GM23338 (cell line): Measurements from ENCODE around the gene EGR1. TPM values are rescaled to one million over a fixed set of nuclear protein-coding genes. Genes with fewer than 3 reads are reported as not detected.

ENCODE experiments used
- ATAC-seq: fragments of 200-7000 bp; cut with Tn5 transposase; 3 replicates; pipeline ENCODE4 v1.9.1; 2020
- DNase-seq: peaks from one replicate; pipeline ENCODE4 v3.0.0-alpha.2; 2015; ENCODE audit warnings: low spot score
- H2AFZ ChIP-seq: fragments of 200-600 bp; sonication (generic); 2 replicates; pipeline ENCODE4 v1.8.0; 2016; ENCODE audit warnings: antibody characterized with exemption, mild to moderate bottlenecking, moderate library complexity
- H3F3A ChIP-seq: fragments of 200-600 bp; sonication (generic); replicated peaks from 2 replicates; pipeline ENCODE4 v1.8.0; 2017; ENCODE audit warnings: antibody characterized with exemption, mixed run types, low read depth
- H3K27ac ChIP-seq: fragments of 200-600 bp; sonication (generic); 2 replicates; pipeline ENCODE4 v1.6.1; 2016; ENCODE audit warnings: low read depth
- H3K27me3 ChIP-seq: fragments of 200-600 bp; sonication (generic); 2 replicates; pipeline ENCODE4 v1.8.0; 2016; ENCODE audit warnings: mild to moderate bottlenecking, mixed run types, moderate library complexity; ENCODE audit not compliant: insufficient read depth
- H3K36me3 ChIP-seq: fragments of 200-600 bp; sonication (generic); 2 replicates; pipeline ENCODE4 v1.8.0; 2016; ENCODE audit warnings: mild to moderate bottlenecking; ENCODE audit not compliant: insufficient read depth
- H3K4me1 ChIP-seq: fragments of 200-600 bp; sonication (generic); 2 replicates; pipeline ENCODE4 v1.8.0; 2016; ENCODE audit warnings: mild to moderate bottlenecking, moderate library complexity; ENCODE audit not compliant: insufficient read depth
- H3K4me2 ChIP-seq: fragments of 200-600 bp; sonication (generic); 2 replicates; pipeline ENCODE4 v1.7.1; 2017; ENCODE audit warnings: mixed run types
- H3K4me3 ChIP-seq: fragments of 200-600 bp; sonication (generic); 2 replicates; pipeline ENCODE4 v1.6.1; 2016; ENCODE audit warnings: mixed run types
- H3K79me2 ChIP-seq: fragments of 200-600 bp; sonication (generic); replicated peaks from 2 replicates; pipeline ENCODE4 v1.8.0; 2017; ENCODE audit warnings: mild to moderate bottlenecking; ENCODE audit not compliant: insufficient read depth
- H3K9me2 ChIP-seq: fragments of 200-600 bp; sonication (generic); 2 replicates; pipeline ENCODE4 v1.8.0; 2017; ENCODE audit not compliant: insufficient read depth
- H4K20me1 ChIP-seq: fragments of 200-600 bp; sonication (generic); replicated peaks from 2 replicates; pipeline ENCODE4 v1.8.0; 2017; ENCODE audit warnings: mild to moderate bottlenecking; ENCODE audit not compliant: insufficient read depth
- H3K27ac Mint-ChIP-seq: 2 replicates; pipeline ENCODE4 v1.8.0; 2020; ENCODE audit warnings: inconsistent platforms, mild to moderate bottlenecking, moderate library complexity, mixed read lengths
- H3K27me3 Mint-ChIP-seq: 3 replicates; pipeline ENCODE4 v1.8.0; 2022; ENCODE audit warnings: low read depth, mild to moderate bottlenecking, moderate library complexity, mixed read lengths, inconsistent platforms; ENCODE audit not compliant: insufficient read depth, poor library complexity
- H3K36me3 Mint-ChIP-seq: 3 replicates; pipeline ENCODE4 v1.8.0; 2021; ENCODE audit warnings: low read depth, mild to moderate bottlenecking, inconsistent platforms, moderate library complexity, mixed read lengths
- H3K4me1 Mint-ChIP-seq: 3 replicates; pipeline ENCODE4 v1.8.0; 2020; ENCODE audit warnings: mild to moderate bottlenecking, inconsistent platforms, mixed read lengths
- H3K4me3 Mint-ChIP-seq: 3 replicates; pipeline ENCODE4 v1.8.0; 2021; ENCODE audit warnings: moderate library complexity, mild to moderate bottlenecking, inconsistent platforms, mixed read lengths
- H3K9me3 Mint-ChIP-seq: 3 replicates; pipeline ENCODE4 v1.8.0; 2020; ENCODE audit warnings: moderate library complexity, mild to moderate bottlenecking, inconsistent platforms, mixed read lengths
- CREB1 ChIP-seq: fragments of 250-450 bp; sonication (Bioruptor Pico); IDR thresholded peaks from 2 replicates; pipeline ENCODE4 v1.5.0; 2020; ENCODE audit warnings: low read depth, mild to moderate bottlenecking, moderate library complexity
- CTCF ChIP-seq, 2 experiments: fragments of 200-600 bp in 1 of 2; sonication (generic) in 1 of 2; conservative IDR thresholded peaks; 2 replicates each; pipeline versions ENCODE4 v1.5.1 to v1.6.1; 2016 to 2017; ENCODE audit warnings: antibody characterized with exemption in 2 of 2, low read depth in 2 of 2, mild to moderate bottlenecking in 2 of 2, moderate library complexity in 1 of 2
- ETS1 ChIP-seq: IDR thresholded peaks from 2 replicates; pipeline ENCODE4 v1.6.1; 2016; ENCODE audit warnings: antibody characterized with exemption
- EZH2 ChIP-seq: fragments of 200-600 bp; sonication (generic); IDR thresholded peaks from one replicate; pipeline ENCODE4 v1.8.0; 2017; ENCODE audit warnings: antibody characterized with exemption, mild to moderate bottlenecking, low read depth; ENCODE audit not compliant: unreplicated experiment
- EZH2phosphoT487 ChIP-seq: fragments of 200-600 bp; sonication (generic); IDR thresholded peaks from one replicate; pipeline ENCODE4 v1.8.1; 2018; ENCODE audit warnings: antibody characterized with exemption; ENCODE audit not compliant: unreplicated experiment
- JUNB ChIP-seq: IDR thresholded peaks from one replicate; pipeline ENCODE4 v1.6.1; 2016; ENCODE audit warnings: antibody characterized with exemption; ENCODE audit not compliant: unreplicated experiment
- NANOG ChIP-seq: IDR thresholded peaks from 2 replicates; pipeline ENCODE4 v1.6.1; 2016; ENCODE audit warnings: antibody characterized with exemption, borderline replicate concordance
- POLR2AphosphoS5 ChIP-seq: IDR thresholded peaks from 2 replicates; pipeline ENCODE4 v1.6.1; 2016; ENCODE audit warnings: antibody characterized with exemption, low read depth
- REST ChIP-seq: IDR thresholded peaks from one replicate; pipeline ENCODE4 v1.6.1; 2018; ENCODE audit warnings: antibody characterized with exemption; ENCODE audit not compliant: unreplicated experiment
- STAT1 ChIP-seq: IDR thresholded peaks from one replicate; pipeline ENCODE4 v1.6.1; 2016; ENCODE audit warnings: antibody characterized with exemption; ENCODE audit not compliant: unreplicated experiment
- ZNF114 ChIP-seq: fragments of 250-450 bp; sonication (Bioruptor Pico); IDR thresholded peaks from 2 replicates; pipeline ENCODE4 v1.5.0; 2020; ENCODE audit warnings: mild to moderate bottlenecking, moderate library complexity
- ZNF331 ChIP-seq: fragments of 250-450 bp; sonication (Bioruptor Pico); IDR thresholded peaks from 2 replicates; pipeline ENCODE4 v1.5.0; 2020; ENCODE audit warnings: low read depth, mild to moderate bottlenecking, moderate library complexity
- ZNF462 ChIP-seq: fragments of 250-450 bp; sonication (Bioruptor Pico); IDR thresholded peaks from 2 replicates; pipeline ENCODE4 v1.5.0; 2020; ENCODE audit warnings: mild to moderate bottlenecking, moderate library complexity
- polyA plus RNA-seq: library from polyadenylated mRNA; unstranded; fragments of >200 nt; fragmentation: Nextera tagmentation; extraction: Ambion mirVana; gene quantifications from 2 replicates; pipeline ENCODE4 v1.2.1, GENCODE V29; 2016
- total RNA-seq: library from RNA; depleted of rRNA; stranded (reverse); fragments of >200 nt; shearing (Covaris generic); gene quantifications from 2 replicates; pipeline ENCODE4 v1.2.3, GENCODE V29; 2014

The EGR1 gene
- total and polyA plus RNA-seq, 2 experiments from 2014 or later = 13.5 to 60.3 TPM

GRCh38 chr5:138448481-138449398, 16.5 kb upstream of the EGR1 start:
- no peaks in the 10 kb centered on the region for H3F3A ChIP-seq
- no peak overlapping the region for H3K4me2 ChIP-seq
- peaks cover 20% of the 10 kb centered on the region for H3K27me3 Mint-ChIP-seq
- DNase-seq = peak; percentile 47
- ATAC-seq = no peak; the same call in 2 of the 3 replicates
- no peaks in the 10 kb centered on the region for H3K9me2 ChIP-seq
- H3K36me3 ChIP-seq = no peaks in the 10 kb centered on the region
- H3K27ac ChIP-seq = no peak overlapping the region
- H3K27me3 ChIP-seq = no peaks in the 10 kb centered on the region
- no peak overlapping the region for H3K4me3 ChIP-seq
- no peaks in the 10 kb centered on the region for H3K79me2 ChIP-seq
- no peaks in the 10 kb centered on the region for H4K20me1 ChIP-seq
- H2AFZ ChIP-seq = no peak overlapping the region; the same call in 1 of the 2 replicates
- H3K9me3 Mint-ChIP-seq = no peaks in the 10 kb centered on the region
- H3K27ac Mint-ChIP-seq = no peak overlapping the region
- no peak for TF ChIP-seq NANOG
- TF ChIP-seq REST = no peak
- TF ChIP-seq ZNF462 (CRISPR knock-in tag) = no peak
- TF ChIP-seq STAT1 = no peak
- TF ChIP-seq ETS1 = no peak
- no peak for TF ChIP-seq POLR2AphosphoS5
- TF ChIP-seq JUNB = no peak
- TF ChIP-seq CTCF (conservative IDR thresholded peaks at IDR 0.05; ENCODE audit: low read depth in 2 of 2) = no peak
- no peak for TF ChIP-seq ZNF331 (CRISPR knock-in tag)
- no peak for TF ChIP-seq ZNF114
- TF ChIP-seq EZH2 = no peak
- no peak for TF ChIP-seq CREB1
- no peak for TF ChIP-seq EZH2phosphoT487
- H3K4me1 ChIP-seq = no peaks in the 10 kb centered on the region
- H3K4me1 Mint-ChIP-seq = peaks cover 22% of the 10 kb centered on the region
- H3K36me3 Mint-ChIP-seq = peaks cover 2% of the 10 kb centered on the region; the same call in 1 of the 3 replicates
- H3K4me3 Mint-ChIP-seq = no peak overlapping the region
